Measurements from ENCODE around the gene CTSG.

The CTSG gene

DNA sequence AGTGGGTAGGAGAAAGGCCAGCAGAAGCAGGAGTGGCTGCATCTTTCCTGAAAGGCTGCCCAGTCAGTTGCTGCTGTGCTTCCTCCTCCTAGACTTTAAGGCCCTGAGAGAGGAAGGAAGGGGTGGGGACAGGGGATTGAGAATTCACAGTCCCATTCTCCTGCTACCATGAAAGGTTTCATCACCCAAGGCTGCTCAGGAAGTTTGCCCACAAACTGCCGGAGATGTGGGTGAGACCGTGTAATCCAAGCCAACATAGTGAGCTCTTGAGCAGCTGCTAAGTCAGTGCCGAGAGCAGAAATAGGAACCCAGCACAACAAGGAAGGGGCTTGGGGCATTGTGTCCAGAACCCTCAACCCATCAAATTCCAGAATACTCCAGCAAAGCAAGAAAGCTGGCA lies at the start of gene CTSG:
Gene CTSG, minus strand, starts transcription at position 69 of the 400 bp plus-strand sequence. Its CDS starts 27 bp downstream, at position 42.
- DNase-seq (ENCODE audit: low spot score): no peak
- no peak for TF ChIP-seq CTCF (IDR thresholded peaks at IDR 0.05; ENCODE audit: borderline replicate concordance, control extremely low read depth, extremely low read depth, insufficient read depth, missing control alignments)
- in situ Hi-C loops (cut with MboI; ENCODE audit: low sequenced_read_pairs, unreplicated experiment): no loop called here

GRCh38 chr14:24613747-24614146 lies 37.7 kb upstream of the CTSG start:
- in situ Hi-C loops (cut with MboI; ENCODE audit: low sequenced_read_pairs, unreplicated experiment): no loop called here
- DNase-seq (ENCODE audit: low spot score): no peak
- TF ChIP-seq CTCF (IDR thresholded peaks at IDR 0.05; ENCODE audit: borderline replicate concordance, control extremely low read depth, extremely low read depth, insufficient read depth, missing control alignments): no peak

DNA sequence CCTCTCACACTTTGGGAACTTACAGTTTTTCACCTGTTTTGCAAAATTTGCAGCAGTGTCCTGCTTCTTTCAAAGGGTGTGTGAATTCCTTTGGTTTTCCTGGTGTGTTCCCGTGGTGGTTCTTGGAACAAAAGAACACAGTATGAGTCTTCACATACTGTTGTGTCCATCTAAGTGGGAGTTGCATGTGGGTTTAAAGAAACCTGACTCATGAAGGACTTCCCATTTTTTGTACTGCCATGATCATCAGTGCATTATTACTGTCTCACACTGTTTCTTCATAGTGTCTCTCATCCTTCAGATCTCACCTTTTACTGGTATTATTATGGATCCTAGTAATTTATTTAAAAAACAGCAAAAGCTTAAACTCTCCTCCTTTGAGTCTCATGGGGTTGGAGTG lies 37.2 kb upstream of the CTSG start:
- in situ Hi-C loops (cut with MboI; ENCODE audit: low sequenced_read_pairs, unreplicated experiment): no loop called here
- no peak for TF ChIP-seq CTCF (IDR thresholded peaks at IDR 0.05; ENCODE audit: borderline replicate concordance, control extremely low read depth, extremely low read depth, insufficient read depth, missing control alignments)
- no peak for DNase-seq (ENCODE audit: low spot score)

GRCh38 chr14:24612196-24612595 lies 36.1 kb upstream of the CTSG start:
- TF ChIP-seq CTCF (IDR thresholded peaks at IDR 0.05; ENCODE audit: borderline replicate concordance, control extremely low read depth, extremely low read depth, insufficient read depth, missing control alignments): no peak
- in situ Hi-C loops (cut with MboI; ENCODE audit: low sequenced_read_pairs, unreplicated experiment): no loop called here

DNA sequence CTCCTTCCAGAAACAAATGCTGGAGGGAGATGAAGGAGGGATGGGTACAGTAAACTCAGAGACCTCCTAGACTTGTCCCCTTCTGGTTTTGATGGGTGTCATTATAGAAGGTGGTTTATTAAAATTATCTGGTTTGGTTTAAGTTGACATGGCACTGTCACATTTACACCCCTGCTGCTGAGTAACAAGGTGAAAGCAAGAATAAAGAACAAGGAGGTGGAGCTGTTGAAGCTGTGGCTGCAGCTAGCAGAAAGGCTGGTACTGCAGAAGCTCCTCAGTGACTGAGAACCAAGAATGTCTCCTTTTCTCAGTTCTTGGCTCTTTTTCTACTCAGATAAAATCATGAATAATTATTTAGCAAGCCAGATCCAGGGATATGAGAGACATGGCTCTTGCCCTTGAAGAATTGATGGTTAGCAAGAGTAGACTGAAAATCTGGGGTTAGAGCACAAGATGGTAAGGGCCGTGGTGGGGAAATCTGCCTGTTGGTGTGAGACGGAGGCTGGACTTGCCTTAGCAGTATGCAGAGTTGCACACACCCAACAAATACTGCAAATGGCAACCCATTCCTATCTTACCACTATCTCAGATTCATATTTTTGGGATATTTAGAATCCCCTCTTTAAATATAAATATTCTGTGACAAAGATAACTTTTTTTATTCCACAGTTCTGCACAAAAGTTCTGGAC lies 33.8 kb upstream of the CTSG start, which contains the start of gene GZMH:
Gene GZMH, minus strand, starts transcription at position 31 of the 690 bp plus-strand sequence. CDS start 72 bp downstream, outside the sequence.
- TF ChIP-seq CTCF (IDR thresholded peaks at IDR 0.05; ENCODE audit: borderline replicate concordance, control extremely low read depth, extremely low read depth, insufficient read depth, missing control alignments): no peak
- in situ Hi-C loops (cut with MboI; ENCODE audit: low sequenced_read_pairs, unreplicated experiment): no loop called here
- DNase-seq (ENCODE audit: low spot score): no peak

More at GRCh38 chr14:24612196-24612595, 36.1 kb upstream of the CTSG start:
- DNase-seq (ENCODE audit: low spot score): no peak

- DNase-seq (ENCODE audit: low spot score): no peak
- TF ChIP-seq CTCF (IDR thresholded peaks at IDR 0.05; ENCODE audit: borderline replicate concordance, control extremely low read depth, extremely low read depth, insufficient read depth, missing control alignments): no peak
- in situ Hi-C loops (cut with MboI; ENCODE audit: low sequenced_read_pairs, unreplicated experiment): no loop called here
Observed at GRCh38 chr14:24607635-24608514, 31.8 kb upstream of the CTSG start.
